Measurements from ENCODE around the gene VAV2.

VAV2 gene

DNA sequence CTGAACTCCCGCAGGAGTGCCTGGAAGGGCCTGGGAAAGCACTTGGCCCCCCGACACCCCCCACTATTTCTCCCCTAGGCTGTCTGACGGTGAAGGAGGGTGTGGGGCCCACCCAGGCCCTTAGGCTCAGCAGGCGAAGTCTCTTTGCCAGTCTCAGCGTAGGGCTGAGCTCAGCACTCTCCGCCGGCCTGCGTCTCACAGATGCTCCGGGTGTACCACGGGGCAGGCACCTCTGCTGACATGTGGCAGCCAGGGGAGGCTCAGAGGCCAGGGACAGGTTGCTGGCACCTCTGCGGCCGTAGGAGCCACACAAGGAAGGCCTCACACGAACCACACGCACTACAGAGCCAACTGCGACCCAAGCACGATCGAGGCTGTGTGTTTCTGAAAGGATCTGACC is 114.2 kb downstream of the VAV2 start:
- DNase-seq (ENCODE audit: low read depth in 1 of 2, low spot score in 1 of 2) = no peak

DNA sequence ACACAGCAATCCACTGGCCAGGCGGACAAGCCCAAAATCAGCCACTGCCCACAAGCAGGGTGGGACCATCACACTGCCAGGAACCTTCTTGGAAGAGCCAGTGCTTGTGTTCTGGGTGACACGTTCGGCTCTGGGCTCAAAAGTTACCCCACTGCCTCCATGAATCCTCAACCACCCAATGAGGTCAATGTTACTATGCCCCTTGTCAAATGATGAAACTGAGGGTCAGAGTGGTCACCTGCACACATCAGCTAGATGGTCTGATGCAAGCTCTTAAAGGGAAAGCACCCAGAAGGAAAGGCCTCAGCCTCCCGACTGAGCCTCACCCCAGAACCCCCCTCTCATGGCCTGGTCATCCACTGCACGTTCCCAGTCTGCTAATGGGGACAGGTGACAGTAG is 114.8 kb downstream of the VAV2 start:
- no peak for DNase-seq (ENCODE audit: low read depth in 1 of 2, low spot score in 1 of 2)

- DNase-seq (ENCODE audit: low read depth in 1 of 2, low spot score in 1 of 2) = no peak
These were observed 115.3 kb downstream of the VAV2 start for GRCh38 chr9:133876836-133877235.

GRCh38 chr9:133876144-133876543 is 116.0 kb downstream of the VAV2 start:
- DNase-seq (ENCODE audit: low read depth in 1 of 2, low spot score in 1 of 2) = no peak

GRCh38 chr9:133875131-133875530 is 117.0 kb downstream of the VAV2 start:
- DNase-seq (ENCODE audit: low read depth in 1 of 2, low spot score in 1 of 2) = no peak

GRCh38 chr9:133874659-133875058 is 117.5 kb downstream of the VAV2 start:
- DNase-seq (ENCODE audit: low read depth in 1 of 2, low spot score in 1 of 2) = no peak

DNA sequence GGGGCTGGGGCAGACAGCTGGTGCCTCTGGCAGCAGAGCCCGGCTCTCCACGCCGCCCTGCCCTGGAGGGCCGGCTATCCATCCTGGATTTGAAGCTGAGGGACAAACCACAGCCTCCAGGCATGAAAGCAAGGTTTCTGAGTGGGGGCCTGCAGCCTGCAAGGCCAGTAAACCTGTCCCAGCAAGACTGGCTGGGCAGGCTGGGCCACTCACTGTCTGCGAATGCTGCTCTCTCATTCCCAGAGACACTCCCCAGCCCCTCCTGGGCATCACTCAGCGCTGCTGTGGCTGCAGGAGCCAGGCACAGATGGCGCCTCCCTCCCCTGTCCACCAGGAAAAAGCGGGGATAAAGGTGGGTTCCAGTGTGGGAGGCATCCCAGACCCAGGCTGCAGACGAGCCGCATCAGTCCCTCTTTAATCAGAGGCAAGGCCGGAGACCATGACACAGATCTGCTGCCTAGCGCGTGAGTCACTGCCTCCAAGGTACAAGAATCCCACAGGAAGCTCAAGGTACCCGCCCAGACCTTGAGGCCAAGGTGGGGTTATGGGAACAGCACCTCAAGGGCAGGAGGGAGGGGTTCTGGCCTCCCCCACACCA is 118.0 kb downstream of the VAV2 start:
- DNase-seq (ENCODE audit: low read depth in 1 of 2, low spot score in 1 of 2) = no peak

DNA sequence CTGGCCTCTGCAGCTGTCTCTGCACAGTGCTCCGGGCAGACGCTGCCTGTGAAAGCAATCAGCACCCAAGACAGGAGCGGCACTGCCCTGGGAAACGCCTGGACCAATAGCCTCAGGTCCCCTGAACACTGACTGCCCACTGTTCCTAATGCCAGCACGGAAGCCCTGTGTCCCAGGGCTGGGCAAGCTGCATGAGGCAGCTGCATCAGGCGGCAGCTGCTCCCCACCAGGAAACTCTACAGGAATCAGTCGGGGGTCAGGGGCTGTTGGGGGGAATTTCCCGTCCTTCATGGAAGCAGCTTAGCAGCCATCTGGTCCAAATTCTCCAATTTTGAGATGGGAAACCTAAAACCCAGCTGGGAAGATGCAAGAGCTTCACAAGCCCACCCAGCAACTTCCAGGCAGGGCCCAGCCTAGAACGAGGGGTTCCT is 118.6 kb downstream of the VAV2 start:
- no peak for DNase-seq (ENCODE audit: low read depth in 1 of 2, low spot score in 1 of 2)

- DNase-seq (ENCODE audit: low read depth in 1 of 2, low spot score in 1 of 2) = no peak
These were observed 119.1 kb downstream of the VAV2 start for GRCh38 chr9:133873009-133873408.

GRCh38 chr9:133870598-133871595 is 121.2 kb downstream of the VAV2 start:
- no peak for DNase-seq (ENCODE audit: low read depth in 1 of 2, low spot score in 1 of 2)

DNA sequence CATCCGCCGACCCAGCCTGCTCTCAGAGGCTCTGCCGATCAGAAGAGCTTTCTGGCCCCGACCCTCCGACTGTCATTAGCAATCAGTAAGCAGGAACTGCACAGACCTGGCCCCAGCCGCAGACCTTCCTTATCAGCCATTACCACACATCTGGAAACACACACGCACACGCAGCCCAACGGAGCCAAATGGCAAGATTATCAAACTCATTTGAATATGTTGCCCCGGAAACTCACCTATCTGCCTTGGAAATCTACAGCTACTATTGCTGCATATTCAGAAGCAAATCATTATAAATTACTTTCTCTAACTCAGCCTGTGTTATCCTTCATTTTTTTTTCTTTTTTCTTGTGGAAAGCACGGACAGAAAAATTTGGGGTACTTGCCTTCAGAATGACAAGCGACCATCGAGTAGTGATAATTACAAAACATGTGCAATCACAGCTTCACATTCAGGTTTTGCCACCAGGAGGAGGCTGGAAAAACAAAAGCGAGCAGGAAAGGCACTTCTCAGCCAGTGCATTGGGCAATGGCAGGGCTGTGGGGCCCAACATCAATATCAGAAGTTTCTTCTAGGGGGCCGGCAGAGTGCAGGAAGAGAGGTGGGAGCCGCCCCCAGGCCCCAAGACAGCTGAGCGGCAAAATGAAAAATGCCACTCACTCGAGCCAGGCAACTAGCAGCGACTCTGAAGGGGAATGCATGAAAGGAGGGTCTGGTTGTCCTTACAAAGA is 122.3 kb downstream of the VAV2 start:
- DNase-seq (ENCODE audit: low read depth in 1 of 2, low spot score in 1 of 2) = no peak

- DNase-seq (ENCODE audit: low read depth in 1 of 2, low spot score in 1 of 2) = no peak
These were observed 123.9 kb downstream of the VAV2 start for GRCh38 chr9:133868203-133868602.

DNA sequence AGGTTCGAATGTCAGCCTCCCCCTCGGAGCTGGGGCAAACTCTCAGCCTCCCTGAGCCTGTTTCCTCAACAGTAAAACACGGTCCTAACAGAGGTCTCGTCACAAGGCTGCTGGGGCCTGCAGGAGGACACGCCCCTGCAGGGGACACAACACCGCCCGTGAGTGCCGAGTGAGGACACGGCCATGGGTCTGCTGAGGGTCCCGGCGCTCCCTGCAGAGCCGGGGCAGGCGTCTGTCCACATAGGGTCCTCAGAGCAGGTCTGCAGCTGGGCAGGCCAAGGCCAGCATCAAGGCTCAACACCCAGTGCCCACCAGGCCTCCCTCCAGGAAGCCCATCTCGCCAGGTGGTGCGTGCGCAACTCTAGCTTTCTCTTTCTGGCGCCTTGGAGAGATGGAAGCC is 125.2 kb downstream of the VAV2 start:
- no peak for DNase-seq (ENCODE audit: low read depth in 1 of 2, low spot score in 1 of 2)

DNA sequence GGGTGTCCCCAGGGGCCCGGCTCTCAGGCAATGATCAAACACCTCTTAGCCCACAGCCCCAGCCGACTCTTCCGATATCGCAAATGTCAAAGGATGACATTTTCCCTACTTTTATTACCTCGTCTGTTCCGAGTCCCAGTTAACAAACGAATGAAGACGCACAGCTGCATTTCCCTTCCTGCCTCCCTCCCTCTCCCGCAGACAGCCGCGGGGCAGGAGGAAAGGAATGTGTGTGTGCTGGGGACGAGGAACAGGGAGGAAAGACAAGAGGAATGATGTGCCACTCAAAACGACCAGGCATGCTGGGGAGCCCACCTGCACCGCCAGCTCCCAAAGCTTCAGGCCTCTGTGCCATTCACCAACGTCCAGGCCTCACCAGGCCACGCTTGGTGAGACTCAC is 128.1 kb downstream of the VAV2 start:
- no peak for DNase-seq (ENCODE audit: low read depth in 1 of 2, low spot score in 1 of 2)

- DNase-seq (ENCODE audit: low read depth in 1 of 2, low spot score in 1 of 2) = no peak
These were observed 128.9 kb downstream of the VAV2 start for GRCh38 chr9:133863257-133863592.

DNA sequence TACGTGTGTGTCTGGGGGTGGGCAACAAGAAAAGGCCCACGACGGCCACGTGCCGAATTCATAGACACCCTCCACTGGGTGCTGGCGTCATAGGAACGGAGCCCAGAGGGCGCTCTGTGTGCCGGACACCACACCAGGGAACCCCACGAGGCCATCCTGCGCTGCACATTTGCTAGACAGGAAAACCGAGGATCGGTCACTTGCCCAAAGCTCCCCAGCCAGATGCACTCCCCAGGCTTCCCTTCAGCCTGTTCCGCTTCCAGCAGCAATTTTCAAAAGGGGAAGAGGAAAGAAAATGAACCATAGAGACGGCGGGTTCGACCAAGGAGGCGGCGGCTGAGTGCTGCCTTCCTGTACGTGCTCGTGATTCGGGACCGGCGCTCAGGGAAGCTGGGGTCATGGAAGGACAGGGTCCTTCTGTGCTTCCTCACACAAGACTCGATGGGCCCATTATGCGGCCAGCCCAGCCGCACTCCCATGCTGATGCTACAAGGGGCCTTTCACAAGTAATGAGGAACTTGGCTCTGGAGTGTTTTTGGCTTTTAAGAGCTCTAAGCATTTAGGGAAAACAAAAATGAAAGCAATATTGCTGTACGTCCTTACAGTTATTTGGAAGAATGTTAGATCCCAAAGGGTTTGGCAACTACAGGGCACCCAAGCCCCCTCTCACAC is 129.4 kb downstream of the VAV2 start:
- DNase-seq (ENCODE audit: low read depth in 1 of 2, low spot score in 1 of 2) = no peak

- DNase-seq (ENCODE audit: low read depth in 1 of 2, low spot score in 1 of 2) = no peak
These were observed 130.4 kb downstream of the VAV2 start for GRCh38 chr9:133861692-133862091.

DNA sequence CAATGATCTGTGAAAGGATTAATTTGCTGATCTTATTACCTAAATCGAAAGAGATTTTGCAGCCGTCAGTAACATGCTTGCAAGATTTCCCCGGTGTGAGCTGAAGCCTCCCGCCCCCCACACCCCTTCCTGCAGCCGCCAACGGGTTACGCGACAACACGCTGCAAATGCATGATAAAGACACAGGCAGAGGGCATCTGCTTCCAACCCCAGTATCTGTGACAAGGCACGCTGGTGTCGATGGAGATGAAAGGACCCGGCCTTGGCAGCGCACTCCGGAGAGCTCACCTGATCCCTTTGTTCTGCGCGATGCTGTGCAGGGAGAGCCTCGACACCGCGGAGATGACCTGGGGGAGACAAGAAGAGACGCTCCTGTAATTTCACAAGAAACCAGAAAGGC is 131.0 kb downstream of the VAV2 start:
- DNase-seq (ENCODE audit: low read depth in 1 of 2, low spot score in 1 of 2) = no peak

DNA sequence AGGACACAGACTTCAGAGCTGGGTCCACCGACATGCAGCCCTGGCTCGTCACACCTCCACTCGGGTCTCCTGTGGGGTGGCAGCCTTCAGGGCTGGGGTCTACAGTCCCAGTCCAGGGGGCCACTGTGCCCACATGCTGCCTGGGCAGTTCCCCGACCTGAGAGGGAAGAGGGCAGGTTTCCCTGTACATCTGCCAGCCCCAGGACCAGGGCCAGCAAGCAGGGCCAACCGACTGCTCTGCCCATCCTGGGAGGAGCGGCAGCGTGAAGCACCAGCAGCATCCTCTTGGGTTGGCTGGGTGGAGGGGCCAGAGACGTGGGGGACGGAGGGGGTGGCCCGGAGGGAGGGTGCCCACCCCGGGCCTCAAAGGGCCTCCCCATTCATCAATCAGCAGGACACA is 133.4 kb downstream of the VAV2 start:
- no peak for DNase-seq (ENCODE audit: low read depth in 1 of 2, low spot score in 1 of 2)

- no peak for DNase-seq (ENCODE audit: low read depth in 1 of 2, low spot score in 1 of 2)
These were observed 134.5 kb downstream of the VAV2 start for GRCh38 chr9:133857639-133858038.

- DNase-seq (ENCODE audit: low read depth in 1 of 2, low spot score in 1 of 2) = no peak
These were observed 135.3 kb downstream of the VAV2 start for GRCh38 chr9:133856798-133857197.
